Measurements from ENCODE around the gene MRPL53.

MRPL53 gene

GRCh38 chr2:74424139-74424992 lies 48.1 kb downstream of the MRPL53 start:
- DNase-seq = no peak

GRCh38 chr2:74423231-74424095 lies 49.0 kb downstream of the MRPL53 start:
- no peak for DNase-seq
